ENCODE data around the gene CNPY1.

DNA sequence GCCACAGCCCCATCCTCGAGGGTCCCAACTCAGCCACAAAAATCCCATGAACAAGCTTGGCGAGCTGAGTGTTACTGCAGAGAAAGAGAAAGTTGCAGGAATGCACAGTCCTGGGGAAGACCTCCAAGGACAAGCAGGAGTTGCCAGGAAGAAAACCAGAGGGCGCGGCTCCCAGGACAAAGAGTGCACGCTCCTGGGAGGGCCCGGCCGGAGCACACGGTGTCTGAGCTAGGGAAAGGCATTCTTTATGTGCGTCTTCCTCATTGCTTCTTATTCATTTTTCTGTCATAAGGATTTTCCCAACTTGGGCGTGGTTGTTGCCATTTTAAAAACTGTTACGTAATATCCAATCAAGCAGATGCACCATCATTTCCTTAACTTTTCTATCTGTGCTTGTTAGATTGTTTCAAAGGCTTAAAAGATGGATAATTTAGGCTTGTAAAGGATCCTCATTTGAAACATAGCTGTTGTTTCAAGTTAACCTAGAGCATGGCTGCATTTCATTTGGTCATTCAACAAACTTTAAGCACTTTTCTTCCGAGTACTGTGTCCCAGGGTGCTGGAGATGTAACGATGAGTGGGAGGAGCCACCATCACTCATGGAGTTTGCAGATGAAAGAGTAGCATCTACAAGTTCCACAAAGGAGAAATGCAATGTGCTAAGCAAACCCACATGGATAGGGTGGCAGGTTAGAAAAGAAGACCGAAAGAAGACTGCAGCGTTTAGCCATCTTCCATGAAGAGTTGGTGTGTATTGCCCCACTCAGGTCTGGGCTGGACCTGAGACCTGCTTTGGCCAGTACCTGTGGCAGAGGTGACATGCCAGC lies 5.6 kb upstream of the CNPY1 start:
- no peak for TF ChIP-seq POLR2A (IDR thresholded peaks at IDR 0.05)
- TF ChIP-seq, protein P1, sequence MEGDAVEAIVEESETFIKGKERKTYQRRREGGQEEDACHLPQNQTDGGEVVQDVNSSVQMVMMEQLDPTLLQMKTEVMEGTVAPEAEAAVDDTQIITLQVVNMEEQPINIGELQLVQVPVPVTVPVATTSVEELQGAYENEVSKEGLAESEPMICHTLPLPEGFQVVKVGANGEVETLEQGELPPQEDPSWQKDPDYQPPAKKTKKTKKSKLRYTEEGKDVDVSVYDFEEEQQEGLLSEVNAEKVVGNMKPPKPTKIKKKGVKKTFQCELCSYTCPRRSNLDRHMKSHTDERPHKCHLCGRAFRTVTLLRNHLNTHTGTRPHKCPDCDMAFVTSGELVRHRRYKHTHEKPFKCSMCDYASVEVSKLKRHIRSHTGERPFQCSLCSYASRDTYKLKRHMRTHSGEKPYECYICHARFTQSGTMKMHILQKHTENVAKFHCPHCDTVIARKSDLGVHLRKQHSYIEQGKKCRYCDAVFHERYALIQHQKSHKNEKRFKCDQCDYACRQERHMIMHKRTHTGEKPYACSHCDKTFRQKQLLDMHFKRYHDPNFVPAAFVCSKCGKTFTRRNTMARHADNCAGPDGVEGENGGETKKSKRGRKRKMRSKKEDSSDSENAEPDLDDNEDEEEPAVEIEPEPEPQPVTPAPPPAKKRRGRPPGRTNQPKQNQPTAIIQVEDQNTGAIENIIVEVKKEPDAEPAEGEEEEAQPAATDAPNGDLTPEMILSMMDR (IDR thresholded peaks at IDR 0.05) = no peak
